Measurements from ENCODE around the gene FUT3.
"Not testable (repeated sequence)": the region's sequence is repeated elsewhere in the genome, so short reads cannot be mapped to it uniquely, and the experiment has no call there.

The FUT3 gene

GRCh38 chr19:5850189-5850588 lies 1.1 kb downstream of the FUT3 start:
- no peak for FAIRE-seq

GRCh38 chr19:5848621-5849020 lies 2.6 kb downstream of the FUT3 start:
- FAIRE-seq; DNase-seq (ENCODE audit: insufficient read length, low spot score): not testable (repeated sequence)

More at GRCh38 chr19:5850189-5850588, 1.1 kb downstream of the FUT3 start:
- DNase-seq (ENCODE audit: insufficient read length, low spot score): no peak

- not testable (repeated sequence) for FAIRE-seq; DNase-seq (ENCODE audit: insufficient read length, low spot score)
These were observed 3.4 kb downstream of the FUT3 start for GRCh38 chr19:5847846-5848245.

GRCh38 chr19:5844456-5845433 lies 6.5 kb downstream of the FUT3 start:
- FAIRE-seq (no peak), DNase-seq (ENCODE audit: insufficient read length, low spot score) (no peak)

- DNase-seq (ENCODE audit: insufficient read length, low spot score) (no peak), FAIRE-seq (no peak)
These were observed 7.8 kb downstream of the FUT3 start for GRCh38 chr19:5843295-5843927.

- not testable (repeated sequence) for FAIRE-seq
These were observed 9.5 kb downstream of the FUT3 start for GRCh38 chr19:5841735-5842111.

GRCh38 chr19:5839065-5840017 lies 11.9 kb downstream of the FUT3 start, which contains the start of gene FUT6:
TSS of gene FUT6 (minus strand) at chr19:5839702. CDS start at chr19:5832567, 7,135 bp downstream.
- DNase-seq (ENCODE audit: insufficient read length, low spot score) (no peak), FAIRE-seq (no peak)

More at GRCh38 chr19:5841735-5842111, 9.5 kb downstream of the FUT3 start:
- not testable (repeated sequence) for DNase-seq (ENCODE audit: insufficient read length, low spot score)

GRCh38 chr19:5838353-5839064 lies 12.7 kb downstream of the FUT3 start:
- FAIRE-seq (no peak), DNase-seq (ENCODE audit: insufficient read length, low spot score) (no peak)

GRCh38 chr19:5837761-5838352 lies 13.4 kb downstream of the FUT3 start:
- FAIRE-seq: no peak
- no peak for DNase-seq (ENCODE audit: insufficient read length, low spot score)

- FAIRE-seq (no peak), DNase-seq (ENCODE audit: insufficient read length, low spot score) (no peak)
These were observed 18.6 kb downstream of the FUT3 start for GRCh38 chr19:5832527-5833216.

- no peak for DNase-seq (ENCODE audit: insufficient read length, low spot score)
- FAIRE-seq: no peak
These were observed 19.2 kb downstream of the FUT3 start for GRCh38 chr19:5832061-5832460.

GRCh38 chr19:5831159-5831558 lies 20.1 kb downstream of the FUT3 start:
- FAIRE-seq (no peak), DNase-seq (ENCODE audit: insufficient read length, low spot score) (no peak)

- FAIRE-seq: no peak
These were observed 21.5 kb downstream of the FUT3 start for GRCh38 chr19:5829567-5830310.

GRCh38 chr19:5828661-5829566 lies 22.3 kb downstream of the FUT3 start:
- DNase-seq (ENCODE audit: insufficient read length, low spot score) (peak; percentile 53), FAIRE-seq (no peak)

More at GRCh38 chr19:5829567-5830310, 21.5 kb downstream of the FUT3 start:
- no peak for DNase-seq (ENCODE audit: insufficient read length, low spot score)

- DNase-seq (ENCODE audit: insufficient read length, low spot score): peak; percentile 96
These were observed 23.2 kb downstream of the FUT3 start for GRCh38 chr19:5827891-5828660.

GRCh38 chr19:5827342-5827890 lies 23.8 kb downstream of the FUT3 start:
- no peak for DNase-seq (ENCODE audit: insufficient read length, low spot score)
- no peak for FAIRE-seq

More at GRCh38 chr19:5827891-5828660, 23.2 kb downstream of the FUT3 start:
- peak; percentile 95 for FAIRE-seq
